AG04450 (cell line): ENCODE data around the gene PHAF1. TPM values are rescaled to one million over a fixed set of nuclear protein-coding genes. Genes with fewer than 3 reads are reported as not detected.

ENCODE experiments used
- CTCF ChIA-PET: fragments of 300-600, 350-600 bp; formaldehyde crosslinking; extraction: SDS; loops from one replicate; lab custom pipeline; 2022; ENCODE audit warnings: antibody characterized with exemption, inconsistent platforms; lab: Charles Lee
- POLR2A ChIA-PET: fragments of 350-600 bp; formaldehyde crosslinking; extraction: SDS; loops from one replicate; lab custom pipeline; 2021; ENCODE audit warnings: antibody characterized with exemption, inconsistent platforms; lab: Yijun Ruan, JAX
- DNase-seq: peaks from one replicate; pipeline ENCODE4 v3.0.0-alpha.2; 2011; ENCODE audit warnings: low read depth, low spot score
- H3K27ac ChIP-seq: one replicate; pipeline ENCODE4 v1.5.1; 2012; ENCODE audit warnings: low read depth, low read length, control low read depth
- H3K27me3 ChIP-seq: one replicate; pipeline ENCODE4 v1.6.0; 2012; ENCODE audit warnings: low read length; ENCODE audit not compliant: control insufficient read depth, insufficient read depth
- H3K4me3 ChIP-seq: 2 replicates; pipeline ENCODE4 v1.5.1; 2011; ENCODE audit warnings: mild to moderate bottlenecking, low read depth, low read length, control low read depth
- H3K9me3 ChIP-seq: 2 replicates; pipeline ENCODE4 v1.5.1; 2012; ENCODE audit warnings: low read length; ENCODE audit not compliant: control insufficient read depth, insufficient read depth
- polyA plus RNA-seq: library from polyadenylated mRNA; depleted of rRNA; stranded (reverse); fragments of >200 nt; gene quantifications from 2 replicates; pipeline ENCODE4 v1.2.3, GENCODE V29; 2011
- TF ChIP-seq, protein P1 (sequence below): IDR thresholded peaks from 2 replicates; pipeline ENCODE4 v1.5.1; 2011; ENCODE audit warnings: low read depth, low read length, control low read depth, inconsistent platforms

The PHAF1 gene
- polyA plus RNA-seq, 1 experiment: 26.1 TPM

DNA sequence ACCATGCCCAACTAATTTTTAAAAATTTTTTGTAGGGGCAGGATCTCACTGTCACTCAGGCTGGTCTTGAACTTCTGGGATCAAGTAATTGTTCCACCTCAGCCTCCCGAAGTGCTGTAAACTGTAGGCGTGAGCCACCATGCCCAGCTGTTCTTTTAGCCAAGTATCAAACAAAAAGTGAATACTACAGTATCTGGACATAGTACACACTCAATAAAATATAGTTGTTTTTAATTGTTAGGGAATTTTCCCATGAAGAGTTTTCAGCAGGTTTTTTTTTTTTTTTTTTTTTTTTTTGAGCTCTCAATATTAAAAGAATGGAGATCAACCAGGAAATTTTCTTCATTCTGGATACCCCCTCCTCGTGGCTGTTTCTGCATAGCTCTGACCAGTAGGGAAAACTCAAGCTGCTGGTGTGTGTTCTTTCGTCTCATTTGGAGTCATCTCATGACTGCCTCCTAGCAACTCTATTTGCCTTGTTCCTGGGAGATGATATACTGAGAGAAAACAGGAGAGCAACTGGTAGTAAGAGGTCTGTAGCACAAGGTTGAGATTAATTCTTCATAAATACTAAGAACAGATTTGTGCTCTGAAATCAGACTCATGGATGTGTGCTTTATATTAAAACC is 16.5 kb upstream of the PHAF1 start:
- no peak for DNase-seq
- TF ChIP-seq, protein P1, sequence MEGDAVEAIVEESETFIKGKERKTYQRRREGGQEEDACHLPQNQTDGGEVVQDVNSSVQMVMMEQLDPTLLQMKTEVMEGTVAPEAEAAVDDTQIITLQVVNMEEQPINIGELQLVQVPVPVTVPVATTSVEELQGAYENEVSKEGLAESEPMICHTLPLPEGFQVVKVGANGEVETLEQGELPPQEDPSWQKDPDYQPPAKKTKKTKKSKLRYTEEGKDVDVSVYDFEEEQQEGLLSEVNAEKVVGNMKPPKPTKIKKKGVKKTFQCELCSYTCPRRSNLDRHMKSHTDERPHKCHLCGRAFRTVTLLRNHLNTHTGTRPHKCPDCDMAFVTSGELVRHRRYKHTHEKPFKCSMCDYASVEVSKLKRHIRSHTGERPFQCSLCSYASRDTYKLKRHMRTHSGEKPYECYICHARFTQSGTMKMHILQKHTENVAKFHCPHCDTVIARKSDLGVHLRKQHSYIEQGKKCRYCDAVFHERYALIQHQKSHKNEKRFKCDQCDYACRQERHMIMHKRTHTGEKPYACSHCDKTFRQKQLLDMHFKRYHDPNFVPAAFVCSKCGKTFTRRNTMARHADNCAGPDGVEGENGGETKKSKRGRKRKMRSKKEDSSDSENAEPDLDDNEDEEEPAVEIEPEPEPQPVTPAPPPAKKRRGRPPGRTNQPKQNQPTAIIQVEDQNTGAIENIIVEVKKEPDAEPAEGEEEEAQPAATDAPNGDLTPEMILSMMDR: no peak
- POLR2A ChIA-PET: no interaction called here
- Histone ChIP-seq H3K27me3 (no peaks in the 10 kb centered on the region), H3K4me3 (no peak overlapping the region), H3K27ac (no peak overlapping the region), H3K9me3 (no peaks in the 10 kb centered on the region)
- CTCF ChIA-PET: interaction anchor here (0.7 to 1.4 kb wide), 4 partner anchors 10 to 139 kb away, joined by 3 read pairs; no protein-coding TSS in a partner anchor

DNA sequence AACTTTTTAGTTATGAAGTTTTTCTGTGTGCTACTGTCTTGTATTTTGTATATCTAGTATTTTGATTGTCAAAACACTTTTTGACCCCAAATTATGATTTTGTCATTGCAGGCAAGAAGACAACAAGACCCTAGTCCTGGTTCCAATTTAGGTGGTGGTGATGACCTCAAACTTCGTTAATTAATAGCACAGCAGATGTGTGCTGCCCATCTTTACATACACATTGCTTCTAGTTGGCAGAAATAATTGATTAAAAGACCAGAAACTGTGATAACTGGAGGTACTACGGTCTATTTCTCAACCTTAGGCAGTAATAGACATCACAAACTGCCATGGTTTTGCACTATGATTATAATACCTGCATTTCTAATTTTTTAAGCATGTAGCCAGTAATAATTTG is 11.1 kb upstream of the PHAF1 start:
- ChIA-PET POLR2A (no interaction called here), CTCF (interaction anchor here (0.7 to 8.0 kb wide), 6 partner anchors 57 to 138 kb away, joined by 3 to 127 read pairs (median 9); no protein-coding TSS in a partner anchor)
- H3K27ac ChIP-seq: no peak overlapping the region
- no peak overlapping the region for H3K4me3 ChIP-seq
- H3K9me3 ChIP-seq: no peaks in the 10 kb centered on the region
- TF ChIP-seq, protein P1: no peak
- DNase-seq: no peak
- no peaks in the 10 kb centered on the region for H3K27me3 ChIP-seq

DNA sequence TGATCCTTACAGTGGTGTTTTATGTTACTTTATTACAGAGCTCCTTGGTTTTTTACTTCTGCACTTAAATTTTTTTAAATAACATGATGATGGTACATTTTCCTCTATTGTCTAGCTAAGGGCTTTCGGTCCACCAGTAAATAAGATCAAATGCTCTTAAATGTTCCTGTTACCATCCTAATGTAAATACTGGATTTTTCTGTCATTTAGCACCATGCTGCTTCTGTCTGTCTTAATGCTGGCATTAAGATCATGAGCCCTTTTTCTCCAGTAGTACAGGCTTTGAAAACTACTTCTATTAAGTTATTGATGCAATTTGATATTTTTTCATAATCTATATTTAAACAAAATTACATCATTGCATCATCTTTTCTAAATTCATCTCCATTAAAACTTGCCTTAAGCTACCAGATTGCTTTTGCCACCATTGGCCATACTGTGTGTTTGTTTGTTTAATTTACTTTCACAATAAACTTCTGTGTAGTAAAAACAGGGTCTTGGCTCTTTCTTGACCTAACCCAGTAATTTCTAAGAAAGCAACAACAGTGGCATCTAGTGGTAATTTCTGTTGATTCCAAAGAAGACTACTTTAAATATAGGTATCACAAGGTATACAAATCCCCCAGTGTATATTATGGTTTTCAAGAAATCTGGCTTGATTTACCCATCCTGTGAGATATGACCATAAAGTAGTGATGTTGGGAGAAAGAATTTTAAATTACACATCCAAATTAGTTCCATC is 9.0 kb upstream of the PHAF1 start:
- H3K4me3 ChIP-seq: no peak overlapping the region
- TF ChIP-seq, protein P1: peak; percentile 52
- no peak overlapping the region for H3K27ac ChIP-seq
- CTCF ChIA-PET: interaction anchor here (0.6 to 8.0 kb wide), 33 partner anchors 15 to 449 kb away, joined by 3 to 127 read pairs (median 4); partner anchors contain the start of gene CES3
- DNase-seq: no peak
- no peaks in the 10 kb centered on the region for H3K27me3 ChIP-seq
- H3K9me3 ChIP-seq: no peaks in the 10 kb centered on the region
- POLR2A ChIA-PET: interaction anchor here (1.0 kb wide), 1 partner anchor 83 kb away, joined by 3 read pairs; no protein-coding TSS in a partner anchor

DNA sequence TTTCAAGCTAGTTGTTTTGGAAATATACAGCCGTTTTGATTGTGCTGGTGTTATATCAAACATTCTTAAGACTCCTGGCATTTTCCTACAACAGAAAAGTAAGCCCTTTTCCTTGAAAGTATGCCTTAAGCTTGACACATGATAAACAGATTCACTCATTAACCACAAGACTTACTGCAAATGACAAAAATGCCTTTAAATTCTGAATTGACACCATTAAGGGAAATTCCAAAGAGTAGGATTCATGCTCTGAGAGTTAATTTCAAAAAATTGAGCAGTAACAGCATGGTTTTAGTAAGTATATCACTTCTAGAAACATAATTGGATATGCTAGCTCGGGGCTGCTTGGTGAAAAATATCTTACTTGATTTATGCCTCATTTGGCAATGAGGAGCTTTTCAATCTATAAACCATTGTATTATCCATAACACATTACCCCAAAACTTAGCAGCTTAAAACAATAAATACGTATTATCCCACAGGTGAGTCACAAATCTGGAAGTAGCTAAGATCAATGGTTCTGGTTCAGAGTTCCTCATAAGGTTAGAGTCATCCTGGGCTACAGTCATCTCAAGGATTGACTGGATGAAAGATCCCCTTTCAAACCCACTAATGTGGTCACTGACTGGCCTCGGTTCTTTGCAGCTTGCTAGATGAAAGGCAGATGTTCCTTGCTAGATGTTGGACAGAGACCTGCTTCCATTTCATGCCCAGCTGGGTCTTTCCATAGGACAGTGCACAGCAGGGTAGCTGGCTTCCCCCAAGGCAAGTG is 8.2 kb upstream of the PHAF1 start:
- DNase-seq: no peak
- ChIA-PET POLR2A (interaction anchor here (0.7 to 0.9 kb wide), 2 partner anchors 73 to 82 kb away, joined by 3 to 6 read pairs; partner anchors contain the start of gene MATCAP1), CTCF (interaction anchor here (0.6 to 8.0 kb wide), 32 partner anchors 14 to 450 kb away, joined by 3 to 127 read pairs (median 6); partner anchors contain the start of gene CES3)
- H3K4me3 ChIP-seq: no peak overlapping the region
- no peaks in the 10 kb centered on the region for H3K27me3 ChIP-seq
- no peaks in the 10 kb centered on the region for H3K9me3 ChIP-seq
- TF ChIP-seq, protein P1: no peak
- H3K27ac ChIP-seq: no peak overlapping the region
